ENCODE measurements around the gene ZNF283.

Gene ZNF283

GRCh38 chr19:43839139-43839538 is 12.0 kb downstream of the ZNF283 start:
- Histone ChIP-seq H3K9me3 (ENCODE audit: low read length) (peaks cover 32% of the 10 kb centered on the region), H3K36me3 (ENCODE audit: insufficient read depth, low read length) (peaks cover 84% of the 10 kb centered on the region)

DNA sequence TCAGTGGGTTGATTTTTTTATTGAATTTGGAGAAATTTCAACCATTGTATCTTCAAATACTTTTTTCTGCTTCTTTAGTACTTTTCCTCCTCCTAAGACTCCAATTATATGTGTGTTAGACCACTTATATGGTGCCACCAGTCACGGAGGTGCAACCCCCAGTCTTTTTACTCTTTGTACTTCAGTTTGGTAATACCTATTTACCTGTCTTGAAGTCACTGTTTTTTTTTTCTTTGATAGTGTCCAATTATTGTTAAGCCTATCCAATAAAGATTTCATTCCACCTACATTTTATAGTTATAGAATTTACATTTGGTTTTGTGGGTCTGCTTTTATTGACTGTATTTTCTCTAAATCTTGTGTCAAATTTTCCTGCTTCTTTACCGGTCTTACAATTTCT is 14.9 kb downstream of the ZNF283 start:
- Histone ChIP-seq H2AFZ (ENCODE audit: low read length) (no peak overlapping the region), H3K9me3 (ENCODE audit: low read length) (peaks cover 37% of the 10 kb centered on the region), H3K36me3 (ENCODE audit: insufficient read depth, low read length) (peaks cover 73% of the 10 kb centered on the region), H3K27ac (ENCODE audit: low read depth, low read length, poor library complexity, severe bottlenecking) (no peak overlapping the region), H3K4me1 (ENCODE audit: insufficient read depth, low read length, severe bottlenecking) (no peaks in the 10 kb centered on the region), H3K4me2 (ENCODE audit: low read length) (no peak overlapping the region), H3K9me2 (ENCODE audit: low read depth, low read length) (no peaks in the 10 kb centered on the region), H4K20me1 (ENCODE audit: insufficient read depth, low read length) (no peaks in the 10 kb centered on the region), H3F3A (ENCODE audit: insufficient read depth, low read length) (no peaks in the 10 kb centered on the region; the same call in 1 of the 2 replicates), H3K9ac (ENCODE audit: low read length) (no peak overlapping the region), H3K79me2 (ENCODE audit: insufficient read depth, low read length) (no peaks in the 10 kb centered on the region), H3K27me3 (ENCODE audit: insufficient read depth, low read length) (no peaks in the 10 kb centered on the region), H3K4me3 (ENCODE audit: low read depth, low read length, poor library complexity, severe bottlenecking) (no peak overlapping the region)
- TF ChIP-seq, protein P1, sequence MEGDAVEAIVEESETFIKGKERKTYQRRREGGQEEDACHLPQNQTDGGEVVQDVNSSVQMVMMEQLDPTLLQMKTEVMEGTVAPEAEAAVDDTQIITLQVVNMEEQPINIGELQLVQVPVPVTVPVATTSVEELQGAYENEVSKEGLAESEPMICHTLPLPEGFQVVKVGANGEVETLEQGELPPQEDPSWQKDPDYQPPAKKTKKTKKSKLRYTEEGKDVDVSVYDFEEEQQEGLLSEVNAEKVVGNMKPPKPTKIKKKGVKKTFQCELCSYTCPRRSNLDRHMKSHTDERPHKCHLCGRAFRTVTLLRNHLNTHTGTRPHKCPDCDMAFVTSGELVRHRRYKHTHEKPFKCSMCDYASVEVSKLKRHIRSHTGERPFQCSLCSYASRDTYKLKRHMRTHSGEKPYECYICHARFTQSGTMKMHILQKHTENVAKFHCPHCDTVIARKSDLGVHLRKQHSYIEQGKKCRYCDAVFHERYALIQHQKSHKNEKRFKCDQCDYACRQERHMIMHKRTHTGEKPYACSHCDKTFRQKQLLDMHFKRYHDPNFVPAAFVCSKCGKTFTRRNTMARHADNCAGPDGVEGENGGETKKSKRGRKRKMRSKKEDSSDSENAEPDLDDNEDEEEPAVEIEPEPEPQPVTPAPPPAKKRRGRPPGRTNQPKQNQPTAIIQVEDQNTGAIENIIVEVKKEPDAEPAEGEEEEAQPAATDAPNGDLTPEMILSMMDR (IDR thresholded peaks at IDR 0.05; ENCODE audit: low read length), result no peak
- no peak for TF ChIP-seq EZH2 (IDR thresholded peaks at IDR 0.05; ENCODE audit: borderline replicate concordance, low read length)

More at GRCh38 chr19:43839139-43839538, 12.0 kb downstream of the ZNF283 start:
- Histone ChIP-seq H3K4me1 (ENCODE audit: insufficient read depth, low read length, severe bottlenecking) (no peaks in the 10 kb centered on the region), H3K79me2 (ENCODE audit: insufficient read depth, low read length) (no peaks in the 10 kb centered on the region), H3K27me3 (ENCODE audit: insufficient read depth, low read length) (no peaks in the 10 kb centered on the region), H3F3A (ENCODE audit: insufficient read depth, low read length) (no peaks in the 10 kb centered on the region; the same call in 1 of the 2 replicates), H3K9me2 (ENCODE audit: low read depth, low read length) (no peaks in the 10 kb centered on the region), H4K20me1 (ENCODE audit: insufficient read depth, low read length) (no peaks in the 10 kb centered on the region), H3K4me3 (ENCODE audit: low read depth, low read length, poor library complexity, severe bottlenecking) (no peak overlapping the region), H3K4me2 (ENCODE audit: low read length) (no peak overlapping the region), H2AFZ (ENCODE audit: low read length) (no peak overlapping the region), H3K9ac (ENCODE audit: low read length) (no peak overlapping the region), H3K27ac (ENCODE audit: low read depth, low read length, poor library complexity, severe bottlenecking) (no peak overlapping the region)
- TF ChIP-seq EZH2 (IDR thresholded peaks at IDR 0.05; ENCODE audit: borderline replicate concordance, low read length), result no peak
- TF ChIP-seq, protein P1 (IDR thresholded peaks at IDR 0.05; ENCODE audit: low read length), result no peak

- Histone ChIP-seq H3K9me3 (ENCODE audit: low read length) (peaks cover 61% of the 10 kb centered on the region), H3K4me1 (ENCODE audit: insufficient read depth, low read length, severe bottlenecking) (no peaks in the 10 kb centered on the region), H3K4me2 (ENCODE audit: low read length) (no peak overlapping the region), H3F3A (ENCODE audit: insufficient read depth, low read length) (no peaks in the 10 kb centered on the region; the same call in 1 of the 2 replicates), H3K79me2 (ENCODE audit: insufficient read depth, low read length) (no peaks in the 10 kb centered on the region), H3K9me2 (ENCODE audit: low read depth, low read length) (no peaks in the 10 kb centered on the region), H3K27me3 (ENCODE audit: insufficient read depth, low read length) (no peaks in the 10 kb centered on the region), H3K4me3 (ENCODE audit: low read depth, low read length, poor library complexity, severe bottlenecking) (no peak overlapping the region), H4K20me1 (ENCODE audit: insufficient read depth, low read length) (no peaks in the 10 kb centered on the region), H2AFZ (ENCODE audit: low read length) (no peak overlapping the region), H3K36me3 (ENCODE audit: insufficient read depth, low read length) (peaks cover 36% of the 10 kb centered on the region), H3K9ac (ENCODE audit: low read length) (no peak overlapping the region), H3K27ac (ENCODE audit: low read depth, low read length, poor library complexity, severe bottlenecking) (no peak overlapping the region)
- TF ChIP-seq, protein P1 (IDR thresholded peaks at IDR 0.05; ENCODE audit: low read length), result no peak
- TF ChIP-seq EZH2 (IDR thresholded peaks at IDR 0.05; ENCODE audit: borderline replicate concordance, low read length), result no peak
These were observed 20.1 kb downstream of the ZNF283 start for GRCh38 chr19:43847246-43847645.
